Loucy (cell line): Measurements from ENCODE around the gene MGAT5.

Source experiments
- CTCF ChIP-seq: fragments of 200-600 bp; sonication (generic); conservative IDR thresholded peaks from 2 replicates; pipeline ENCODE4 v1.5.1; 2014; ENCODE audit warnings: mild to moderate bottlenecking, antibody characterized with exemption, low read length
- EZH2phosphoT487 ChIP-seq: fragments of 200-600 bp; IDR thresholded peaks from 2 replicates; pipeline ENCODE4 v1.6.1; 2018; ENCODE audit warnings: antibody characterized with exemption, mild to moderate bottlenecking, moderate library complexity, borderline replicate concordance

- TF ChIP-seq CTCF, result no peak
- TF ChIP-seq EZH2phosphoT487, result no peak
These were observed 117.0 kb downstream of the MGAT5 start for GRCh38 chr2:134370655-134371445.
